HepG2 (cell line): Measurements from ENCODE around the gene MAPK10. TPM values are rescaled to one million over a fixed set of nuclear protein-coding genes. Genes with fewer than 3 reads are reported as not detected.

Source experiments
- ATAC-seq: fragments of 200-7000 bp; cut with Tn5 transposase; 3 replicates; pipeline ENCODE4 v1.9.1; 2020; ENCODE audit warnings: mild to moderate bottlenecking, moderate library complexity
- BruUV-seq: library from RNA; stranded (reverse); fragments of 400-500 nt; replicated peaks from 2 replicates; lab custom pipeline; 2021; lab: Mats Ljungman, UMichigan
- CTCF ChIA-PET: fragments of 300-600 bp; formaldehyde crosslinking; extraction: SDS; loops from one replicate; lab custom pipeline; 2021; ENCODE audit warnings: low total read pairs, inconsistent platforms, low intra/inter-chr PET ratio; lab: Yijun Ruan, JAX
- POLR2A ChIA-PET: fragments of 350-600 bp; sonication (Branson Sonifier 250); formaldehyde crosslinking; loops from one replicate; lab custom pipeline; 2020; ENCODE audit warnings: antibody characterized with exemption, inconsistent platforms; lab: Yijun Ruan, JAX
- DNase-seq: peaks from one replicate; pipeline ENCODE4 v3.0.0-alpha.2; 2015; ENCODE audit warnings: low spot score
- FAIRE-seq: peaks from 3 replicates; lab custom pipeline; 2011; peaks lifted over from hg19 to GRCh38; lab: Jason Lieb, UNC
- H2AFZ ChIP-seq: one replicate; pipeline ENCODE4 v1.6.1; 2011; ENCODE audit warnings: low read length, inconsistent platforms
- H3K27ac ChIP-seq: fragments of 300-600 bp; 3 replicates; pipeline ENCODE4 v1.8.0; 2011; ENCODE audit warnings: mixed run types, mild to moderate bottlenecking, mixed read lengths, low read length, inconsistent platforms; ENCODE audit not compliant: insufficient read depth; ENCODE audit errors: extremely low read length
- H3K27me3 ChIP-seq, 2 experiments: fragments of 200-600 bp in 1 of 2; 2 replicates in 1 of 2; 3 replicates in 1 of 2; pipeline versions ENCODE4 v1.6.0 to v1.8.0; 2011; ENCODE audit warnings: low read length in 2 of 2, mild to moderate bottlenecking in 2 of 2, moderate library complexity in 2 of 2, inconsistent platforms in 1 of 2; ENCODE audit not compliant: insufficient read depth in 2 of 2, control insufficient read depth in 1 of 2
- H3K36me3 ChIP-seq, 2 experiments: fragments of 200-600 bp in 1 of 2; replicated peaks in 1 of 2; 2 replicates in 1 of 2; 3 replicates in 1 of 2; pipeline versions ENCODE4 v1.5.1 to v1.8.0; 2011; ENCODE audit warnings: low read length in 2 of 2, inconsistent platforms in 1 of 2; ENCODE audit not compliant: insufficient read depth in 2 of 2, control insufficient read depth in 1 of 2
- H3K4me1 ChIP-seq: 2 replicates; pipeline ENCODE4 v1.5.1; 2012; ENCODE audit warnings: low read length, inconsistent platforms; ENCODE audit not compliant: insufficient read depth
- H3K4me2 ChIP-seq: 2 replicates; pipeline ENCODE4 v1.6.0; 2011; ENCODE audit warnings: low read depth, low read length, inconsistent platforms
- H3K4me3 ChIP-seq, 3 experiments: fragments of 200-600 bp in 1 of 3; sonication (generic), shearing (Covaris generic) in 1 of 3; replicated peaks in 1 of 3; 2 replicates each; pipeline ENCODE4 v1.5.1; 2011 to 2016; ENCODE audit warnings: low read length in 3 of 3, inconsistent platforms in 2 of 3, low read depth in 2 of 3, mild to moderate bottlenecking in 2 of 3, control low read depth in 1 of 3, mixed read lengths in 1 of 3; ENCODE audit not compliant: insufficient read depth in 1 of 3
- H3K79me2 ChIP-seq: one replicate; pipeline ENCODE4 v1.6.1; 2011; ENCODE audit warnings: low read length, inconsistent platforms; ENCODE audit not compliant: insufficient read depth
- H3K9ac ChIP-seq: 2 replicates; pipeline ENCODE4 v1.6.0; 2011; ENCODE audit warnings: mild to moderate bottlenecking, low read depth, low read length, inconsistent platforms; ENCODE audit not compliant: insufficient read depth
- H3K9me3 ChIP-seq: 2 replicates; pipeline ENCODE4 v1.5.1; 2012; ENCODE audit warnings: mild to moderate bottlenecking, low read length
- H4K20me1 ChIP-seq: 2 replicates; pipeline ENCODE4 v1.6.0; 2011; ENCODE audit warnings: inconsistent platforms, mild to moderate bottlenecking, low read length, moderate library complexity; ENCODE audit not compliant: insufficient read depth
- CEBPG ChIP-seq: IDR thresholded peaks from 2 replicates; pipeline ENCODE4 v1.6.1; 2016
- GLI4 ChIP-seq: sonication (generic); formaldehyde crosslinking; IDR thresholded peaks from 2 replicates; pipeline ENCODE4 v1.5.1; 2020; ENCODE audit warnings: missing genetic modification reagents, mild to moderate bottlenecking, moderate library complexity, borderline replicate concordance
- HNRNPUL1 ChIP-seq: fragments of 200-400 bp; formaldehyde crosslinking; IDR thresholded peaks from 2 replicates; pipeline ENCODE4 v1.6.1; 2017; ENCODE audit warnings: low read depth, mild to moderate bottlenecking, low read length, moderate library complexity
- POLR2AphosphoS2 ChIP-seq: IDR thresholded peaks from 2 replicates; pipeline ENCODE4 v1.6.1; 2011; ENCODE audit warnings: low read depth, low read length, improper control_type of control experiment
- RARG ChIP-seq: sonication (generic); formaldehyde crosslinking; IDR thresholded peaks from 2 replicates; pipeline ENCODE4 v1.4.0; 2020; ENCODE audit warnings: low read depth, mild to moderate bottlenecking, missing genetic modification reagents
- ZBTB42 ChIP-seq: sonication (generic); formaldehyde crosslinking; IDR thresholded peaks from 2 replicates; pipeline ENCODE4 v1.5.0; 2020; ENCODE audit warnings: mild to moderate bottlenecking, missing genetic modification reagents
- ZNF205 ChIP-seq: IDR thresholded peaks from 2 replicates; pipeline ENCODE4 v1.6.1; 2018; ENCODE audit warnings: missing biosample characterization, missing genetic modification reagents
- ZNF703 ChIP-seq: sonication (generic); formaldehyde crosslinking; IDR thresholded peaks from 2 replicates; pipeline ENCODE4 v1.5.1; 2020; ENCODE audit warnings: missing genetic modification reagents, mild to moderate bottlenecking, moderate library complexity, borderline replicate concordance
- WGBS: methylation state at CpG from one replicate; pipeline ENCODE4 v1.1.6; 2017; ENCODE audit warnings: low lambda C conversion rate; 5-methylcytosine and 5-hydroxymethylcytosine counted together
- in situ Hi-C: cut with HindIII; loops from 2 replicates; pipeline ENCODE4 v1.10.0; 2017; ENCODE audit warnings: low pct_unique_long_range_greater_than_20kb; ENCODE audit not compliant: extremely low pct_ligation_motif_present
- intact Hi-C: fragments of 100-400 bp; cut with micrococcal nuclease; formaldehyde crosslinking; loops from one replicate; pipeline ENCODE4 v1.10.0; 2022; ENCODE audit not compliant: unreplicated experiment
- polyA plus RNA-seq, 8 experiments: library from polyadenylated mRNA; depleted of rRNA in 3 of 8; stranded (reverse) in 7 of 8; unstranded in 1 of 8; fragments of >200 nt; fragmentation: Illumina TruSeq in 4 of 8; extraction: Trizol in 4 of 8; gene quantifications; 2 replicates each; pipeline versions ENCODE4 v1.2.1 to v1.2.3, GENCODE V29; 2011 to 2016; ENCODE audit warnings: low read depth in 4 of 8, missing spikeins in 1 of 8, mixed read lengths in 1 of 8; ENCODE audit not compliant: insufficient read depth in 1 of 8
- total RNA-seq, 5 experiments: library from RNA; depleted of rRNA; stranded (reverse); fragments of >200 nt; fragmentation: Illumina TruSeq; extraction: Trizol; gene quantifications; 2 replicates each; pipeline ENCODE4 v1.2.3, GENCODE V29; 2016; ENCODE audit warnings: low read depth in 1 of 5
- TF ChIP-seq, protein P1 (sequence below), 2 experiments: fragments of 450-650 bp in 1 of 2; sonication (generic) in 1 of 2; formaldehyde crosslinking in 1 of 2; IDR thresholded peaks; 2 replicates each; pipeline versions ENCODE4 v1.6.1 to v1.8.0; 2016 to 2022; ENCODE audit warnings: antibody characterized with exemption in 1 of 2, mild to moderate bottlenecking in 1 of 2, missing genetic modification reagents in 1 of 2

Gene MAPK10
- total and polyA plus RNA-seq, 2 of the 13 experiments (the other 11 are each of a cell fraction or from before 2014, with no cell fraction given) = not detected

DNA sequence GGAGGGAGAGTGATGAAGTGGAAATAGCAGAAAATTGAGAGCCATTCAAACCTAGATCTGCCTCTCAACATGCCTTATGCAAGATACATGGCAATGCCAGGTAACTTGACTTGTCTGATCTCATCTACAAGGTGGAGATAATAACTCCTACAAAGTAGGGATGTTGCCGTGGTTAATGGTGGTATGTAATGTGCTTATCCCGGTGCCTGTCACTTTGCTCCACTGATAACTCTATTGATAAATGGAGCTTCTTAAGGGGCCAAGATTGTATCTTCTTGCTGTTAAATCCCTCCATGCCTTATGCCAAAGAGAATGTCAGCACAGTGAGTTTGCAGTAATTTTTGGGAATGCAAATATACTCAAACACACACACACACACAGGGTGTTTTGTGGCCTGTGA, 355.8 kb downstream of the MAPK10 start:
- Histone ChIP-seq H3K27ac (no peak overlapping the region), H3K36me3 (no peaks in the 10 kb centered on the region), H3K4me1 (no peaks in the 10 kb centered on the region), H3K79me2 (no peaks in the 10 kb centered on the region), H3K9me3 (no peaks in the 10 kb centered on the region), H2AFZ (no peak overlapping the region), H3K27me3 (no peaks in the 10 kb centered on the region), H4K20me1 (no peaks in the 10 kb centered on the region), H3K4me3 (no peak overlapping the region), H3K9ac (no peak overlapping the region), H3K4me2 (no peak overlapping the region)
- TF ChIP-seq POLR2AphosphoS2 = no peak
- TF ChIP-seq ZBTB42 = no peak
- no peak for TF ChIP-seq HNRNPUL1
- TF ChIP-seq ZNF703 (CRISPR knock-in tag) = no peak
- no peak for TF ChIP-seq GLI4
- TF ChIP-seq RARG (CRISPR knock-in tag) = no peak
- in situ Hi-C loops (no loop called here), intact Hi-C loops (no loop called here)
- ATAC-seq = no peak
- WGBS = 72% methylated on average over 2 of the region's 2 CpGs
- ChIA-PET CTCF (no interaction called here), POLR2A (no interaction called here)
- no peak for DNase-seq
- no TSS peak for BruUV-seq
- no peak for FAIRE-seq

GRCh38 chr4:86001591-86001990, 358.3 kb downstream of the MAPK10 start:
- no peak overlapping the region for H3K4me3 ChIP-seq
- no peaks in the 10 kb centered on the region for H3K27me3 ChIP-seq
- H2AFZ ChIP-seq = no peak overlapping the region
- 4% methylated on average over 2 of the region's 2 CpGs for WGBS
- BruUV-seq = no TSS peak
- no peak overlapping the region for H3K9ac ChIP-seq
- ATAC-seq = no peak
- H3K27ac ChIP-seq = no peak overlapping the region
- FAIRE-seq = no peak
- H3K36me3 ChIP-seq = no peaks in the 10 kb centered on the region
- POLR2A ChIA-PET = no interaction called here
- H3K79me2 ChIP-seq = no peaks in the 10 kb centered on the region
- DNase-seq = no peak
- no peaks in the 10 kb centered on the region for H3K9me3 ChIP-seq
- CTCF ChIA-PET = no interaction called here
- H3K4me1 ChIP-seq = no peaks in the 10 kb centered on the region
- H4K20me1 ChIP-seq = no peaks in the 10 kb centered on the region
- H3K4me2 ChIP-seq = no peak overlapping the region
- in situ Hi-C loops (no loop called here), intact Hi-C loops (no loop called here)
- TF ChIP-seq, protein P1, sequence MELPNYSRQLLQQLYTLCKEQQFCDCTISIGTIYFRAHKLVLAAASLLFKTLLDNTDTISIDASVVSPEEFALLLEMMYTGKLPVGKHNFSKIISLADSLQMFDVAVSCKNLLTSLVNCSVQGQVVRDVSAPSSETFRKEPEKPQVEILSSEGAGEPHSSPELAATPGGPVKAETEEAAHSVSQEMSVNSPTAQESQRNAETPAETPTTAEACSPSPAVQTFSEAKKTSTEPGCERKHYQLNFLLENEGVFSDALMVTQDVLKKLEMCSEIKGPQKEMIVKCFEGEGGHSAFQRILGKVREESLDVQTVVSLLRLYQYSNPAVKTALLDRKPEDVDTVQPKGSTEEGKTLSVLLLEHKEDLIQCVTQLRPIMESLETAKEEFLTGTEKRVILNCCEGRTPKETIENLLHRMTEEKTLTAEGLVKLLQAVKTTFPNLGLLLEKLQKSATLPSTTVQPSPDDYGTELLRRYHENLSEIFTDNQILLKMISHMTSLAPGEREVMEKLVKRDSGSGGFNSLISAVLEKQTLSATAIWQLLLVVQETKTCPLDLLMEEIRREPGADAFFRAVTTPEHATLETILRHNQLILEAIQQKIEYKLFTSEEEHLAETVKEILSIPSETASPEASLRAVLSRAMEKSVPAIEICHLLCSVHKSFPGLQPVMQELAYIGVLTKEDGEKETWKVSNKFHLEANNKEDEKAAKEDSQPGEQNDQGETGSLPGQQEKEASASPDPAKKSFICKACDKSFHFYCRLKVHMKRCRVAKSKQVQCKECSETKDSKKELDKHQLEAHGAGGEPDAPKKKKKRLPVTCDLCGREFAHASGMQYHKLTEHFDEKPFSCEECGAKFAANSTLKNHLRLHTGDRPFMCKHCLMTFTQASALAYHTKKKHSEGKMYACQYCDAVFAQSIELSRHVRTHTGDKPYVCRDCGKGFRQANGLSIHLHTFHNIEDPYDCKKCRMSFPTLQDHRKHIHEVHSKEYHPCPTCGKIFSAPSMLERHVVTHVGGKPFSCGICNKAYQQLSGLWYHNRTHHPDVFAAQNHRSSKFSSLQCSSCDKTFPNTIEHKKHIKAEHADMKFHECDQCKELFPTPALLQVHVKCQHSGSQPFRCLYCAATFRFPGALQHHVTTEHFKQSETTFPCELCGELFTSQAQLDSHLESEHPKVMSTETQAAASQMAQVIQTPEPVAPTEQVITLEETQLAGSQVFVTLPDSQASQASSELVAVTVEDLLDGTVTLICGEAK (IDR thresholded peaks at IDR 0.05) = no peak
- TF ChIP-seq, protein P1 (CRISPR knock-in tag; IDR thresholded peaks at IDR 0.05) = no peak
- TF ChIP-seq CEBPG (CRISPR knock-in tag) (no peak), ZNF205 (CRISPR knock-in tag) (no peak)
